Motor neuron (in vitro differentiated cells): Measurements from ENCODE around the gene ILK. TPM values are rescaled to one million over a fixed set of nuclear protein-coding genes. Genes with fewer than 3 reads are reported as not detected.

ENCODE experiments used
- ATAC-seq, 8 experiments: fragments of 200-7000 bp; cut with Tn5 transposase; replicated peaks in 6 of 8; 2 replicates each; pipeline ENCODE4 v1.8.0; 2021; ENCODE audit warnings: mild to moderate bottlenecking in 8 of 8, moderate library complexity in 8 of 8
- H3K27ac ChIP-seq, 2 donors: fragments of 250-450 bp; sonication (Bioruptor Pico); 2 replicates each; pipeline ENCODE4 v1.9.0; 2021; ENCODE audit warnings: antibody characterized with exemption in 2 of 2, mild to moderate bottlenecking in 2 of 2, moderate library complexity in 1 of 2
- H3K4me1 ChIP-seq, 2 donors: fragments of 250-450 bp; sonication (Bioruptor Pico); replicated peaks in 1 of 2; 2 replicates each; pipeline ENCODE4 v1.6.1; 2021; ENCODE audit warnings: antibody characterized with exemption in 2 of 2, mild to moderate bottlenecking in 2 of 2, moderate library complexity in 1 of 2
- H3K4me3 ChIP-seq, 5 donors: fragments of 250-450 bp; sonication (Bioruptor Pico); 2 replicates each; pipeline ENCODE4 v1.9.0; 2021; ENCODE audit warnings: antibody characterized with exemption in 5 of 5, mild to moderate bottlenecking in 5 of 5, moderate library complexity in 4 of 5
- WGBS, 10 experiments: fragments of 450-650 bp; shearing (Covaris generic); methylation state at CpG; one replicate each; pipeline ENCODE4 v1.0.0; 2022; 5-methylcytosine and 5-hydroxymethylcytosine counted together
- in situ Hi-C, 9 experiments: fragments of 400-800 bp; cut with MboI; loops; one replicate each; pipeline ENCODE4 v1.15.0; 2021; ENCODE audit warnings: low sequenced_read_pairs in 9 of 9, low pct_unique_long_range_greater_than_20kb in 2 of 9; ENCODE audit not compliant: unreplicated experiment in 9 of 9
- total RNA-seq, 8 experiments: library from RNA; unstranded; fragments of 300-600 nt; gene quantifications; 2 replicates each; pipeline versions ENCODE4 v1.2.3 to v1.2.4, GENCODE V29; 2022

The ILK gene
- total RNA-seq, 8 experiments from 2014 or later, result 47.9 to 93.5 (median 68.2) TPM

DNA sequence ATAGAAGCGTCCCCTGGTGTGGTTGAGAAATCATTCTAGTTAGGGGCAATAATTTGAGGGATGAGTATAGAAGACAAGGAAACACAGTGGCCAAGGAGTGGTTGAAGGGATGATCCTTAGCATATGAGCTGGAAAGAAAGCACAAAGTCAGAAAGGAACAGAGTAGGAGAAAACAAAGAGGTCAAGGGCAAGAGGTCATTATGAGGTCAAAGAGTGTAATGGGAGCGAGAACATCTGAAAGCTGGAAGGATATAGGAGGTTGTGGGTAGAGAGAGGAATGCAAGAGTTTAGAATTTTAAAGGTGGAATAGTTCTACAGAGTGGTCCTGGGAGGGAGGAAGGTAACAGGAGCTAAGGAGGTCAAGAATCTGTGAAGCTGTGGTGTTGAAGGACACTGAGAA is 50.1 kb downstream of the ILK start:
- WGBS, 10 experiments, result 58 to 100% (median 96%) methylated on average over 1 to 2 of the region's 2 CpGs
- H3K4me1 ChIP-seq, result peaks cover 17 to 35% of the 10 kb centered on the region in 2 donors
- no peak overlapping the region for H3K27ac ChIP-seq
- no peak for ATAC-seq
- H3K4me3 ChIP-seq, result peak overlapping the region in 2 of 5 donors; percentile 85 to 100
- in situ Hi-C loops, result no loop called here

DNA sequence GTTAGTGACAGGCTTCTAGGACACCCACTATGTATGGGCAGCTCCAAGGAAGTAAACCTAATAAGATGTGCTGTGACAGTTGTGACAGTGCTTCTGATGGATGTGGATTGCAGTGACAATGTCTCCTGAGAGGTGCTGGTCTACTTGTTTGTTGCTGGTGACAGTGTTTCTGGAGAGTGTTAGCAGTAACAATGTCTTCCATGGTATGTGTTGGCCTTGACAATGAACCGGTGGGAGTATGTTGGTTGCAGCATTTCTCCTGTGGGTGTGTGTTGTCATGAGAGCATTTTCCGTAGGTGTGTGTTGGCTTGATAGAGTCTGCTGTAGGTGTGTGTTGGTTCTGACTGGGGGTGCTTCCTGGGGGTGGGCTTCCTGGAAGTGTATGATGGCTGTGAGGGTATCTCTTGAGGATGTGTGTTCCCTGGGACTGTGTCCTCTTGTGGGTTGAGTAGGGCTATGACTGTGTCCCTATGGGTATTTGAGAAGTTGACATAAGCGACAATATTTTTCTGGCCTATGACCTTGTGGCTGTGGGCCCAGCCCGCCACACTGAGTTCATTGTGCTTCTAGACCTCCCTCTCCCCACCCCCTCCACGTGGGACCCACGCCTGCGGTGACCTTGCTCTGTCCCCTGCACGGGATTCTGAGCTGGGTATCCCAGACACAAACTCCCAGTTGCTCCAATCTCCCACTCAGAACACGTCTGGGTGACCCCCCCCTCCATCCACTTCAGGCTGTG is 50.9 kb downstream of the ILK start:
- H3K4me1 ChIP-seq, result peaks cover 17 to 35% of the 10 kb centered on the region in 2 donors
- H3K27ac ChIP-seq, result peak overlapping the region; percentile 94 to 97
- in situ Hi-C loops, result no loop called here
- H3K4me3 ChIP-seq, result peak overlapping the region; percentile 76 to 100 (median 88)
- ATAC-seq, result peak in 1 of 8 experiments; percentile 39
- WGBS, 10 experiments, result 20 to 90% (median 67%) methylated on average over 1 to 6 of the region's 9 CpGs; no CpG with 5 or more reads in 5 of the 10 experiments

DNA sequence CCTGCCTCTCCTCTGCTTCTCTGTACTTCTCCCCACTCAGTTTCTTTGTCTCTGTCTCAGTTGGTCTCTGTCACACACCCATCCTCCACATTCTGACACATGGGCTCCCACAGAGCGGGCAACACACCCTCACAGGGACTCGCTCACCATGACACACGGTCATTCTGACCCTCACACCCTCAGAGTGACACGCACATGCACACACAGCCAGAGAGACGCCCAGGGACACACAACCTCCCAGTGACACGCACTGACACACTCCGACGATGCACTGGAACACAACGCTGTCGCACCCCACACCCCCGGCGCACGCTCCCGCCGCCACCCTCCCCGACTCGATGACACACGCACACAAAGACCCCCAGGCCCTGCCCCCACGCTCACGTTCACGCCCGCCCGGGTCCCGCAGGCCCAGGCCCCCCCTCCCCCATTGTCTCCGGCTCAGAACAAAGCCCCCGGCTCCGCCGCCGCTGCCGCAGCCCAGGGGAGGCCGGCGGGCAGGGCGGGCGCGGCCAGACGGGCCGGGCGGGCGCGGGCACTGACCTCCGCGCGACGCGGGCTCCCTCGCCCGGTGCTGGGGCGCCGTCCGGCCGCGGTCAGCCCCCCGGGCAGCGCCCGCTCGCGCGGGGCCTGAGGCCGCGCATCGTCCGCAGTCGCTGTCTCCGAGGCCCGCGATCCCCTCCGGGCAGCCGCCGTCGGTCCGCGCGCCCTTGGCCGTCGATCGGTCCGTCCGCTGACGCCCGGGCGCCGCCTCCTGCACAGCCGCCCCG is 51.6 kb downstream of the ILK start:
- in situ Hi-C loops, result no loop called here
- peaks cover 17 to 35% of the 10 kb centered on the region in 2 donors for H3K4me1 ChIP-seq
- ATAC-seq, result peak; percentile 74 to 83 (median 77)
- peak overlapping the region; percentile 76 to 100 (median 88) for H3K4me3 ChIP-seq
- peak overlapping the region; percentile 94 to 97 for H3K27ac ChIP-seq
- 0 to 9% (median 0%) methylated on average over 1 to 4 of the region's 84 CpGs; no CpG with 5 or more reads in 7 of the 10 experiments for WGBS, 10 experiments

DNA sequence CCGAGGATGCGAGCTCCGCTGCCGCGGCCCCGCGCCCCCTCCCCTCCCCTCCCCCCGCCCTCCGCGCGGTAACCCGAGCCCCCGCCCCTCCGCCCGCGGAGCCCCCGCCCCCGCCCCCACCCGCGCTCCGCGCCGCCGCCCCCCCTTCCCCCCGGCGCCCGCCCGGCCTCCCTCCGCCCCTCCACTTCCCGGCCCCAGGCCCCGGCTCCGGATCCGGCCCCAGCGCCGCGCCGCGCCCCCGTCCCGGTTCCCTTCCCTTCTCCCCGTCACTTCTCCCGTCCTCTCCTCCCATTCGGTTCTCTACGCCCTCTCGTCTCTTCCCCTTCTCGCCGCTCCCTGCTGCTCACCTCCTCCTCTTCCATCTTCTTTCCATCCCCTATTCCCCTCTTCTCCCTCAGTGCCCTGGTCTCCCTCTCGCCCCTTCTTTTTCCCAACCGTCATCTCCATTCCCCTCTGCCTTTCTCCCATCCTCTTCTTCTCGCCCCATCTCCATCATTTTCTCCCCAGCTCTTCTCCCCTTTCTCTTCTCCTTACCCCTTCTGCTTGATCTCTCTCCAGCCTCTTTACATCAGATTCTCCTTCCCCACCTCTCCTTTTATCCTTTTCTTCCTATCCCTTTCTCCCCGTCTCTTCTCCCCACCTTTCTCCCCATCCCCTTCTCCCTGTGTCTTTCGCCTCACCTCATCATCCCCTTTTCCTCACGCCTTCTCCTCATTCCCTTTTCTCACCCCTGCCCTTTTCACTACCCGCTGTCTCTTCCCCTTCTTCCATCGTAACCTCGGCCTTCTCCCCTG is 52.4 kb downstream of the ILK start, which contains the start of gene DCHS1:
TSS of gene DCHS1 (minus strand) at position 20 of the 794 bp plus-strand sequence. CDS start 14,196 bp downstream, outside the sequence.
- peak; percentile 30 to 72 (median 42) for ATAC-seq
- WGBS, 10 experiments, result 0 to 92% (median 24%) methylated on average over 2 to 16 of the region's 56 CpGs; no CpG with 5 or more reads in 1 of the 10 experiments
- in situ Hi-C loops, result no loop called here
- Histone ChIP-seq H3K4me3 (peak within 1 kb of the TSS; percentile 76 to 100 (median 88)), H3K27ac (peak within 1 kb of the TSS; percentile 94 to 97), H3K4me1 (peaks cover 17 to 35% of the 10 kb centered on the region in 2 donors)

DNA sequence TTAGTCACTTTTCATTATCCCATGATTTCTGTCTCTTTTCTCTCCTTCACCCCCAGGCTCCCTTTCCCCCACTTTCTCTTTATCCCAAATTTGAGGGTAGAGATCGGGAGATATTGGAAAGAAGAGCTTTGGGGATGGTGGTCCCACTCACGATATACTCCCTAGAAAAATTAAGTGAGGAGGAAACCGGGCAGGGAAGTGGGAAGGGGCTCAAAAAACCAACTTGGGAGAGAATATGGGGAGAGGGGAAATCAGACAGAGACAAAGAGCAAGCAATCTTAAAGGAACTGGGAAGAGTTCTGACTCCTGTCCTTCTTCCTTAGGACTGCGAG is 53.0 kb downstream of the ILK start:
- in situ Hi-C loops, result no loop called here
- 19 to 55% (median 42%) methylated on average over 2 to 4 of the region's 4 CpGs; no CpG with 5 or more reads in 1 of the 10 experiments for WGBS, 10 experiments
- ATAC-seq, result no peak

DNA sequence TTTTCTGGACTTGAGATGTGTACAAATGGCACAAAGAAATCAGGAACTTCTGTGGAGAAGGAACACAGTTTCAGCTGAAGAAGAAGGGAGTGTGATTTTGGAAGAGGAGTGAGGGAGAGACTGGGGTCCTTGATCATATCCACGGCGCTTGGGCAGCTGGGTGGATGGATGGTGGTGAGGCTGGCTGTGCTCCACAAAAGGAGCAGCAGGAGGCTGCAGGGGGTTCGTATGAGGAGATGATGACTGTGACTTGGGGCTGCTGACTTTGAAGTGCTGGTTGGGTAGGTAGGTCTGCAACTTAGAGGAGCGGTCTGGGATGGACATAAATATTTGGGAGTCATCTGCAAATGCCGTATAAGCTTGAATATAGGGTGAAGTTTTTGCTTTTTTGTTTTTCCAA is 53.4 kb downstream of the ILK start:
- H3K4me1 ChIP-seq, result peaks cover 17 to 35% of the 10 kb centered on the region in 2 donors
- 50 to 89% (median 72%) methylated on average over 2 to 4 of the region's 5 CpGs; no CpG with 5 or more reads in 4 of the 10 experiments for WGBS, 10 experiments
- in situ Hi-C loops, result no loop called here
- peak overlapping the region in 1 of 2 donors; percentile 91 for H3K27ac ChIP-seq
- no peak for ATAC-seq
- peak overlapping the region; percentile 76 to 100 (median 88) for H3K4me3 ChIP-seq

More for the DNA sequence above, 53.0 kb downstream of the ILK start:
- H3K27ac ChIP-seq, result peak overlapping the region; percentile 91 to 94
- H3K4me3 ChIP-seq, result peak overlapping the region; percentile 76 to 100 (median 88)
- peaks cover 17 to 35% of the 10 kb centered on the region in 2 donors for H3K4me1 ChIP-seq

DNA sequence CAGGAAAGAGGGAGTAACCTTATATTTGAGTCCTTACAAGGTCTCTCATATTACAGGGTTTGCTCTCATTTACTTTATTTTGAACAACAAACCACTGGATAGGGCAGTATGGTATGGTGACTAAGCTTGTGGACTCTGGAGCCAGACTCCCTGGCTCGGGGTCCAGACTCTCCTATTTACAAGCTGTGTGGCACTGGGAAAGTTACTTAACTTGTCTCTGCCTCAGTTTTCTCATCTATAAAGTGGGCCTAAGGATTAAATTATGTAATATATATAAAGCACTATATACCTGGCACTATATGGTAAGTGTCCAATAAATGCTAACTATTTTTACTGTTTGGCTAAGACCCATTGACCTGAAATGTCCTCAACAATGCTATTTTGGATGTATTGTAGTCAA is 53.8 kb downstream of the ILK start:
- Histone ChIP-seq H3K4me1 (peaks cover 17 to 35% of the 10 kb centered on the region in 2 donors), H3K27ac (no peak overlapping the region), H3K4me3 (no peak overlapping the region)
- 0 to 100% (median 58%) methylated on average over 1 of the region's 1 CpG; no CpG with 5 or more reads in 4 of the 10 experiments for WGBS, 10 experiments
- ATAC-seq, result no peak
- in situ Hi-C loops, result no loop called here

DNA sequence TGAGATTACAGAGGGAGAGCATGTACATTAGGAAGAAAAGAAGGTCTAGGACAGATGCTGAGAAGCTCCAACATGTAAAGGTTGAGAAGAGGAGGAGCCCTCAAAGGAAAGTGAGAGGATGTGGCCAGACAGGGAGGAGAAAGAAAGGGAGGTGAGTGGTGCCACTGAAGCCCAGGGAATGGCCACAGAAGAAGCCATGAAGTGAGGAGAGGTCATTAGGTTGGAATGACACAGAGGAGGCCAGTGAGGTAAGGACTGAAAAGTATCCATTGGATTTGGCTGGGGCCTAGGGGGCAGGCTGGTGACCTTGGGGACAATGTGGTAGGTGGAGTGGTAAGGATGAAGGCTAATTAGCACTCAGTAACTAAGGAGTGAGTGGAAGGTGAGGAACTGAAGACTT is 55.1 kb downstream of the ILK start:
- ATAC-seq, result no peak
- in situ Hi-C loops, result no loop called here
- Histone ChIP-seq H3K4me3 (no peak overlapping the region), H3K4me1 (peaks cover 17 to 22% of the 10 kb centered on the region in 2 donors), H3K27ac (no peak overlapping the region)

Other genes with a start within 250 kb of the ILK start
- 10 to 100 TPM; 14.4 to 75.1 (median 21.0) TPM for gene SMPD1, start 213.3 kb upstream of the ILK start, total RNA-seq
- 100 to 1,000 TPM in 2 of 8 experiments, 10 to 100 TPM in 6; 21.1 to 131 (median 93.3) TPM for gene APBB1, start 184.7 kb upstream of the ILK start, total RNA-seq
- gene HPX, start 162.8 kb upstream of the ILK start, total RNA-seq, result 1 to 10 TPM in 6 of 8 experiments, under 1 TPM in 2; 0.45 to 6.3 (median 1.2) TPM
- 10 to 100 TPM in 6 of 8 experiments, 1 to 10 TPM in 2; 5.8 to 30.3 (median 19.5) TPM for gene TRIM3, start 129.8 kb upstream of the ILK start, total RNA-seq
- gene ARFIP2, start 122.4 kb upstream of the ILK start, total RNA-seq, result 10 to 100 TPM; 36.8 to 63.4 (median 57.2) TPM
- gene TIMM10B, start 122.3 kb upstream of the ILK start, total RNA-seq, result 10 to 100 TPM; 18.4 to 46.1 (median 31.6) TPM
- 10 to 100 TPM in 4 of 8 experiments, 1 to 10 TPM in 4; 4.5 to 23.6 (median 10.0) TPM for gene DNHD1, start 106.5 kb upstream of the ILK start, total RNA-seq
- 10 to 100 TPM; 13.9 to 21.7 (median 17.2) TPM for gene RRP8, start 158 bp upstream of the ILK start, total RNA-seq
- 100 to 1,000 TPM in 4 of 8 experiments, 10 to 100 TPM in 4; 64.9 to 163 (median 105) TPM for gene TAF10, start 8.4 kb downstream of the ILK start, total RNA-seq
- gene TPP1, start 15.6 kb downstream of the ILK start, total RNA-seq, result 100 to 1,000 TPM in 1 of 8 experiments, 10 to 100 TPM in 4, 1 to 10 TPM in 3; 5.2 to 174 (median 23.3) TPM
- gene DCHS1, start 52.0 kb downstream of the ILK start, total RNA-seq, result 10 to 100 TPM in 5 of 8 experiments, 1 to 10 TPM in 3; 3.9 to 45.4 (median 24.3) TPM
- gene MRPL17, start 79.6 kb downstream of the ILK start, total RNA-seq, result 100 to 1,000 TPM in 1 of 8 experiments, 10 to 100 TPM in 7; 39.8 to 118 (median 56.9) TPM
- gene OR2AG2, start 168.2 kb downstream of the ILK start, total RNA-seq, result 1 to 10 TPM in 1 of 8 experiments, under 1 TPM in 7; 0.05 to 1.3 (median 0.35) TPM
- 1 to 10 TPM in 1 of 8 experiments, under 1 TPM in 7; 0.05 to 1.7 (median 0.28) TPM for gene OR2AG1, start 179.2 kb downstream of the ILK start, total RNA-seq
- 1 to 10 TPM in 1 of 8 experiments, under 1 TPM in 7; 0.08 to 1.3 (median 0.28) TPM for gene OR6A2, start 195.9 kb downstream of the ILK start, total RNA-seq
- 1 to 10 TPM in 2 of 8 experiments, under 1 TPM in 3, not detected in 3; 0.16 to 1.8 (median 0.76) TPM for gene OR10A5, start 241.9 kb downstream of the ILK start, total RNA-seq